Neural cell (in vitro differentiated cells): ENCODE measurements around the gene CADM1. TPM values are rescaled to one million over a fixed set of nuclear protein-coding genes. Genes with fewer than 3 reads are reported as not detected.

ENCODE experiments used
- H2AFZ ChIP-seq: fragments of 200-600, 300-800 bp; sonication (generic), shearing (Covaris generic); 2 replicates; pipeline ENCODE4 v1.6.0; 2014; ENCODE audit warnings: low read depth, mild to moderate bottlenecking, antibody characterized with exemption, low read length, moderate library complexity
- H3F3A ChIP-seq: fragments of 200-600 bp; shearing (Covaris generic); 2 replicates; pipeline ENCODE4 v1.6.1; 2016; ENCODE audit warnings: mild to moderate bottlenecking, moderate library complexity, mixed read lengths, antibody characterized with exemption, low read length; ENCODE audit not compliant: insufficient read depth, poor library complexity, severe bottlenecking
- H3K27ac ChIP-seq: fragments of 200-600, 300-800 bp; sonication (generic), shearing (Covaris generic); 2 replicates; pipeline ENCODE4 v1.5.1; 2014; ENCODE audit warnings: mild to moderate bottlenecking, low read length, moderate library complexity
- H3K27me3 ChIP-seq: fragments of 300-800, 200-600 bp; sonication (generic), shearing (Covaris generic); 2 replicates; pipeline ENCODE4 v1.6.0; 2014; ENCODE audit warnings: mild to moderate bottlenecking, low read depth, low read length, moderate library complexity; ENCODE audit not compliant: insufficient read depth
- H3K36me3 ChIP-seq: fragments of 300-800, 200-600 bp; sonication (generic), shearing (Covaris generic); 2 replicates; pipeline ENCODE4 v1.5.1; 2014; ENCODE audit warnings: mild to moderate bottlenecking, antibody characterized with exemption, low read length, moderate library complexity; ENCODE audit not compliant: insufficient read depth
- H3K4me2 ChIP-seq: fragments of 300-800, 200-600 bp; sonication (generic), shearing (Covaris generic); 2 replicates; pipeline ENCODE4 v1.6.0; 2014; ENCODE audit warnings: mild to moderate bottlenecking, low read length
- H3K4me3 ChIP-seq: fragments of 300-800, 200-600 bp; sonication (generic), shearing (Covaris generic); 2 replicates; pipeline ENCODE4 v1.5.1; 2014; ENCODE audit warnings: mild to moderate bottlenecking, low read length, moderate library complexity
- H3K79me2 ChIP-seq: fragments of 200-600 bp; shearing (Covaris generic); replicated peaks from 2 replicates; pipeline ENCODE4 v1.6.0; 2014; ENCODE audit warnings: mild to moderate bottlenecking, low read length, moderate library complexity; ENCODE audit not compliant: insufficient read depth
- H3K9ac ChIP-seq: fragments of 300-800, 200-600 bp; sonication (generic), shearing (Covaris generic); 2 replicates; pipeline ENCODE4 v1.6.1; 2016; ENCODE audit warnings: mild to moderate bottlenecking, low read length, mixed read lengths
- H3K9me2 ChIP-seq: fragments of 200-600 bp; shearing (Covaris generic); 2 replicates; pipeline ENCODE4 v1.6.1; 2016; ENCODE audit warnings: mild to moderate bottlenecking, low read length, mixed read lengths; ENCODE audit not compliant: insufficient read depth
- H3K9me3 ChIP-seq: fragments of 200-600, 300-800 bp; sonication (generic), shearing (Covaris generic); 2 replicates; pipeline ENCODE4 v1.6.1; 2016; ENCODE audit warnings: mild to moderate bottlenecking, mixed run types, low read length, moderate library complexity, mixed read lengths
- H4K20me1 ChIP-seq: fragments of 200-600 bp; shearing (Covaris generic); 2 replicates; pipeline ENCODE4 v1.6.1; 2016; ENCODE audit warnings: mild to moderate bottlenecking, mixed run types; ENCODE audit not compliant: insufficient read depth
- EP300 ChIP-seq: fragments of 450-650 bp; conservative IDR thresholded peaks from 2 replicates; pipeline ENCODE4 v1.6.1; 2014; ENCODE audit warnings: antibody characterized with exemption, mild to moderate bottlenecking, moderate library complexity; ENCODE audit not compliant: poor library complexity, severe bottlenecking
- EZH2 ChIP-seq: fragments of 200-600, 300-800 bp; shearing (Covaris generic), sonication (generic); IDR thresholded peaks from 2 replicates; pipeline ENCODE4 v1.6.1; 2014; ENCODE audit warnings: antibody characterized with exemption, low read length, borderline replicate concordance, mild to moderate bottlenecking; ENCODE audit not compliant: insufficient read depth, poor library complexity, severe bottlenecking
- MXI1 ChIP-seq: fragments of 450-650 bp; conservative IDR thresholded peaks from 2 replicates; pipeline ENCODE4 v1.6.1; 2014; ENCODE audit warnings: antibody characterized with exemption, mild to moderate bottlenecking; ENCODE audit not compliant: poor library complexity, severe bottlenecking
- POLR2AphosphoS5 ChIP-seq: IDR thresholded peaks from 2 replicates; pipeline ENCODE4 v1.6.1; 2012
- RAD21 ChIP-seq: fragments of 450-650 bp; conservative IDR thresholded peaks from 2 replicates; pipeline ENCODE4 v1.6.1; 2014; ENCODE audit warnings: antibody characterized with exemption, mild to moderate bottlenecking, moderate library complexity
- SMC3 ChIP-seq: fragments of 450-650 bp; conservative IDR thresholded peaks from 2 replicates; pipeline ENCODE4 v1.6.1; 2014; ENCODE audit warnings: antibody characterized with exemption, mild to moderate bottlenecking, moderate library complexity; ENCODE audit not compliant: poor library complexity
- TAF1 ChIP-seq: IDR thresholded peaks from 2 replicates; pipeline ENCODE4 v1.6.1; 2012; ENCODE audit warnings: low read depth
- polyA plus RNA-seq: library from polyadenylated mRNA; depleted of rRNA; stranded (reverse); fragments of >200 nt; gene quantifications from 2 replicates; pipeline ENCODE4 v1.2.3, GENCODE V29; 2014
- TF ChIP-seq, protein P1 (sequence below): fragments of 450-650 bp; IDR thresholded peaks from 2 replicates; pipeline ENCODE4 v1.5.1; 2014; ENCODE audit warnings: antibody characterized with exemption, mild to moderate bottlenecking, moderate library complexity; ENCODE audit not compliant: poor library complexity, severe bottlenecking
- TF ChIP-seq, protein P2 (sequence below): IDR thresholded peaks from 2 replicates; pipeline ENCODE4 v1.6.1; 2012; ENCODE audit warnings: borderline replicate concordance

CADM1 gene
- polyA plus RNA-seq, 1 donor from 2014 or later, result 92.1 TPM

DNA sequence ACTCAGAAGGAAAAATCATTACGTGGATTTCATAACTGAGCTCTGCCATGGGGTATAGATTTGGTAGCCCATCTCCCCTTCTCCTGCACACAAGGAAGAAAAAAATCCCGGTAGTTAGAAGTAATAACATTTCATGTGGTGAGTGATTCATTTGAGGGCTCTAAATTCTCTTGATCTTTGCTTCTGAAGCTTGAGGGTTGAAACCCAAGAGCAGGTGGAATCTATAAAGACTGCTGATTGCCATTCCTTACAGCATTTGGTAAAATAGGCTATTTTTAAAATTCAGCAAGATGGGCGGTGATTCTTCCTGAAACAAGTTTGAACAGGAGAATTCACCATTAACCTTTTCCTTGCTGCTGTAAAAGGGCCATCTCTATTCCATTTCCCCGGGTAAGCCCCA lies 266.1 kb downstream of the CADM1 start:
- H3K9me2 ChIP-seq, result no peaks in the 10 kb centered on the region
- no peaks in the 10 kb centered on the region for H3K9me3 ChIP-seq
- no peak overlapping the region for H2AFZ ChIP-seq
- no peaks in the 10 kb centered on the region for H3F3A ChIP-seq
- H4K20me1 ChIP-seq, result no peaks in the 10 kb centered on the region
- TF ChIP-seq EP300 (no peak), EZH2 (no peak), MXI1 (no peak), RAD21 (no peak), POLR2AphosphoS5 (no peak), SMC3 (no peak), TAF1 (no peak)
- TF ChIP-seq, protein P1, sequence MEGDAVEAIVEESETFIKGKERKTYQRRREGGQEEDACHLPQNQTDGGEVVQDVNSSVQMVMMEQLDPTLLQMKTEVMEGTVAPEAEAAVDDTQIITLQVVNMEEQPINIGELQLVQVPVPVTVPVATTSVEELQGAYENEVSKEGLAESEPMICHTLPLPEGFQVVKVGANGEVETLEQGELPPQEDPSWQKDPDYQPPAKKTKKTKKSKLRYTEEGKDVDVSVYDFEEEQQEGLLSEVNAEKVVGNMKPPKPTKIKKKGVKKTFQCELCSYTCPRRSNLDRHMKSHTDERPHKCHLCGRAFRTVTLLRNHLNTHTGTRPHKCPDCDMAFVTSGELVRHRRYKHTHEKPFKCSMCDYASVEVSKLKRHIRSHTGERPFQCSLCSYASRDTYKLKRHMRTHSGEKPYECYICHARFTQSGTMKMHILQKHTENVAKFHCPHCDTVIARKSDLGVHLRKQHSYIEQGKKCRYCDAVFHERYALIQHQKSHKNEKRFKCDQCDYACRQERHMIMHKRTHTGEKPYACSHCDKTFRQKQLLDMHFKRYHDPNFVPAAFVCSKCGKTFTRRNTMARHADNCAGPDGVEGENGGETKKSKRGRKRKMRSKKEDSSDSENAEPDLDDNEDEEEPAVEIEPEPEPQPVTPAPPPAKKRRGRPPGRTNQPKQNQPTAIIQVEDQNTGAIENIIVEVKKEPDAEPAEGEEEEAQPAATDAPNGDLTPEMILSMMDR, result no peak
- TF ChIP-seq, protein P2, sequence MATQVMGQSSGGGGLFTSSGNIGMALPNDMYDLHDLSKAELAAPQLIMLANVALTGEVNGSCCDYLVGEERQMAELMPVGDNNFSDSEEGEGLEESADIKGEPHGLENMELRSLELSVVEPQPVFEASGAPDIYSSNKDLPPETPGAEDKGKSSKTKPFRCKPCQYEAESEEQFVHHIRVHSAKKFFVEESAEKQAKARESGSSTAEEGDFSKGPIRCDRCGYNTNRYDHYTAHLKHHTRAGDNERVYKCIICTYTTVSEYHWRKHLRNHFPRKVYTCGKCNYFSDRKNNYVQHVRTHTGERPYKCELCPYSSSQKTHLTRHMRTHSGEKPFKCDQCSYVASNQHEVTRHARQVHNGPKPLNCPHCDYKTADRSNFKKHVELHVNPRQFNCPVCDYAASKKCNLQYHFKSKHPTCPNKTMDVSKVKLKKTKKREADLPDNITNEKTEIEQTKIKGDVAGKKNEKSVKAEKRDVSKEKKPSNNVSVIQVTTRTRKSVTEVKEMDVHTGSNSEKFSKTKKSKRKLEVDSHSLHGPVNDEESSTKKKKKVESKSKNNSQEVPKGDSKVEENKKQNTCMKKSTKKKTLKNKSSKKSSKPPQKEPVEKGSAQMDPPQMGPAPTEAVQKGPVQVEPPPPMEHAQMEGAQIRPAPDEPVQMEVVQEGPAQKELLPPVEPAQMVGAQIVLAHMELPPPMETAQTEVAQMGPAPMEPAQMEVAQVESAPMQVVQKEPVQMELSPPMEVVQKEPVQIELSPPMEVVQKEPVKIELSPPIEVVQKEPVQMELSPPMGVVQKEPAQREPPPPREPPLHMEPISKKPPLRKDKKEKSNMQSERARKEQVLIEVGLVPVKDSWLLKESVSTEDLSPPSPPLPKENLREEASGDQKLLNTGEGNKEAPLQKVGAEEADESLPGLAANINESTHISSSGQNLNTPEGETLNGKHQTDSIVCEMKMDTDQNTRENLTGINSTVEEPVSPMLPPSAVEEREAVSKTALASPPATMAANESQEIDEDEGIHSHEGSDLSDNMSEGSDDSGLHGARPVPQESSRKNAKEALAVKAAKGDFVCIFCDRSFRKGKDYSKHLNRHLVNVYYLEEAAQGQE, result no peak
- no peak overlapping the region for H3K4me3 ChIP-seq
- H3K27ac ChIP-seq, result no peak overlapping the region
- no peaks in the 10 kb centered on the region for H3K27me3 ChIP-seq
- H3K36me3 ChIP-seq, result no peaks in the 10 kb centered on the region
- no peak overlapping the region for H3K9ac ChIP-seq
- peaks cover 3% of the 10 kb centered on the region for H3K79me2 ChIP-seq
- no peak overlapping the region for H3K4me2 ChIP-seq

DNA sequence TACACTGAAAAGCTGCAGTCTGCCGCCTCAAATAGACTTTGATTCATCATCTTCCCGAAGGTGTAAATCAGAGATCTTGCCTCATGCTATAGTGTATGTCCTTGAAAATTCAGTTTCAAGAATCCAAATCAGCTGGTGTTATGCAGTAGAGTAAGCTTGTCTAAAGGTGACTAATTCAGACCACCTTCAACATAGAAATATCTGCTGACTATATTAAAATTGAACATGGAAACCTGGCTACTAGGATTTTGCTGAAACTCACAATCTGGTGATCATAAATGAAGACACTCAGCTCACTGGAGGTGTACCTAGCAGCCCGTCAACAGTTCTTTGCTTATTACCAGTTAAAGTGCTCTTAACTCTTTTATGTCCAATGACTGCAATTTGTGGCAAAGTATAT lies 266.6 kb downstream of the CADM1 start:
- no peaks in the 10 kb centered on the region for H3K27me3 ChIP-seq
- no peaks in the 10 kb centered on the region for H3K9me3 ChIP-seq
- no peaks in the 10 kb centered on the region for H3K9me2 ChIP-seq
- no peak overlapping the region for H3K9ac ChIP-seq
- H3K79me2 ChIP-seq, result peaks cover 3% of the 10 kb centered on the region
- no peak for TF ChIP-seq EP300
- TF ChIP-seq, protein P2, result no peak
- no peak for TF ChIP-seq TAF1
- no peak for TF ChIP-seq MXI1
- TF ChIP-seq POLR2AphosphoS5, result no peak
- no peak for TF ChIP-seq RAD21
- TF ChIP-seq, protein P1, result no peak
- no peak for TF ChIP-seq EZH2
- no peak for TF ChIP-seq SMC3
- no peak overlapping the region for H2AFZ ChIP-seq
- H3K4me3 ChIP-seq, result no peak overlapping the region
- H3K36me3 ChIP-seq, result no peaks in the 10 kb centered on the region
- no peak overlapping the region for H3K4me2 ChIP-seq
- no peaks in the 10 kb centered on the region for H3F3A ChIP-seq
- H4K20me1 ChIP-seq, result no peaks in the 10 kb centered on the region
- H3K27ac ChIP-seq, result no peak overlapping the region
